GM18526 (cell line): Measurements from ENCODE around the gene ZNF121.

Source experiments
- POLR2A ChIP-seq: IDR thresholded peaks from 3 replicates; pipeline ENCODE4 v1.6.1; 2011; ENCODE audit not compliant: insufficient read length; ENCODE audit errors: extremely low read depth

ZNF121 gene

DNA sequence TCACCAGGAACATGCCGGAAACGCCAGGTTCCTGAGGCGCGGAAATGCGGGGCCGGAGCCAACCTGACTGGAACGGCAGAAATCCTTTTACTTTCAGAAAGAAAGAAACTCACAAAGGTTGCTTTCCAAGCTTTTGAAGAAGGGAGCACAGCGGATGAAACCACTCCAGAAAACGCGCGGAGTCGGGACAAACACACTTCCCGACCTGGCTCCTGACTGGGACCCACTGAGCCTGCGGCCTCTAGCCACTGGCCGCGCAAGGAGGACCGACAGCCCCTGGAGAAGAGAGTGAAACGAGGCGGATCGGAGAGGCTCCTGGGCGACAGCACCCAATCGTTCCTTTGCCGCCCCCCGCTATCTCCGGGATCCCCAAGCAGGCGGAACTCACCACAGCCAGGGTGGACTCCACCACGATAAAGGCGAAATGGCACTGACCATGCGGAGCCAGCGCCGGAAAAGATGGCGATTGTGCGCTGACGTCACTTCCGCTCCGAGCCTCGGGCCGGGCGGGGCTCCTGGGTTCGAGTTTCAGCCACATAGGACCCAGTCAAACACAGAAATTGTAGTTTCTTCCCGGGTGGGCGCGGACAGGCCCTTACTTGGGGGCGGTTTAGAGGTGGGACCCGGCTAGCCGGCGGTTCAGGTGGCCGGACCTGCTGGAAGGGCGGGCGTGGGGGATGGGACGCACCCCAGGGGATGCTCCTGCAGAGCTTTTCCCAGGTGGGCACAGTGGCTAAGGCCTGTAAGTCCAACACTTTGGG is at the start of gene ZNF121:
Gene ZNF121, minus strand, starts transcription at position 432 of the 761 bp plus-strand sequence. CDS start 16,407 bp downstream, outside the sequence.
- peak; percentile 90 for TF ChIP-seq POLR2A

GRCh38 chr19:9627856-9628255 is 43.6 kb upstream of the ZNF121 start:
- no peak for TF ChIP-seq POLR2A

- TF ChIP-seq POLR2A: no peak
These were observed 38.2 kb upstream of the ZNF121 start for GRCh38 chr19:9622531-9622930.

DNA sequence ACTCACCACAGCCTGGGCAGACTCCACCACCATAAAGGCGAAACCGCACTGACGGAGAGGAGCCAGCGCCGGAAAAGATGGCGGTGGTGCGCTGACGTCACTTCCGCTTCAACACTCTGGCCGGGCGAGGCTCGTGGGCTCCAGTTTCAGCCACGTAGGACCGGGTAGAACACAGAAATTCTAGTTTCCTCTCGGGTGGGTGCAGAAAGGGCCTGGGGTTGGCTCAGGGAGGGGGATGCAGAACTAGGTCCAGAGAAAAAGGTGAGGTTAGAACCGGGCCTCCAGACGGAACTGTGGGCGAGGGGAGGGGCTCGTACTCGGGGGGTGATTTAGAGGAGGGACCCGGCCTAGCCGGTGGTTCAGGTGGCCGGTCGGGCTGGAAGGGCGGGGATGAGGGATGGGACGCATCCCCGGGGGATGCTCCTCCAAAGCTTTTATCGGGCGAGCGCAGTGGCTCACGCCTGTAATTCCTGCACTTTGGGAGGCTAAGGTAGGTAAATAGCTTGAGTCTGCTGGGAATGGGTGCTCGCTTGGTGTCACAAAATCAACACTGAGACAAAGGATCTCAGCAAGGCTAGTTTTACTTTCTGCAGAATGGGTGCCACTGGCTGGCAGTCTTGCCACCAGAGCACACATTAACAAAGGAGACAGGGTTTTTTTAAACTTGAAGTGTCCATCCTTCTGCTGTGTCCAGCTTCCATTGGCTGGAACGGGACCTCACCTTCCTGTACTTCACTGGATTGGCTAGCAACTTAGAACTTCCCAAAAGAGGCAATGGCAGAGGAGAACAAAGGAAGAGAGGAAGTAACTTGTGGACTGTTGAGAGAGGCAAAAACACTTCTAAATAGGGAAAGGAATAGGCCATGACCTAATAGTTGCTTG is 37.1 kb upstream of the ZNF121 start, which contains the start of gene ZNF561:
Gene ZNF561, minus strand, starts transcription at position 77 of the 882 bp plus-strand sequence. CDS start 1,776 bp downstream, outside the sequence.
- peak; percentile 72 for TF ChIP-seq POLR2A

- TF ChIP-seq POLR2A: no peak
These were observed 36.5 kb upstream of the ZNF121 start for GRCh38 chr19:9620842-9621155.

GRCh38 chr19:9615844-9616243 is 31.5 kb upstream of the ZNF121 start:
- TF ChIP-seq POLR2A: no peak

GRCh38 chr19:9610484-9611113 is 26.3 kb upstream of the ZNF121 start:
- TF ChIP-seq POLR2A: no peak

GRCh38 chr19:9608912-9609311 is 24.6 kb upstream of the ZNF121 start:
- no peak for TF ChIP-seq POLR2A

DNA sequence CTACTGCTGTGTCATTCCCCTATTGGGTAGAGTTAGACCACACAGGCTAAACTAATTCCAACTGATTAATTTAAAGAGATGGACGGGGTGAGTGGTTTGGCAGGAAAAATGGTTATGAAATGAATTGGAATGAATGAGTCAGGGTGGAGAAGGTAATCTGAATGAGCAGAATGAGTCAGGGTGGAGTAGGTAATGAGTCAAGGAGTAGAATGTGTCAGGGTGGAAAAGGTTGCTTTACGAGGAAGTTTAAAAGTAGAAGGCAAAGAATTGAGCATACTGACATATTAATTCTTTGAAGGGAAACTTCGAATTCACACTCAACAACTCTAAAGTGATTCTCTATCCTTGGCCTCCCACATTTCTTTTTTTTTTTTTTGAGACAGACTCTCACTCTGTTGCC is 12.7 kb upstream of the ZNF121 start:
- TF ChIP-seq POLR2A: no peak

DNA sequence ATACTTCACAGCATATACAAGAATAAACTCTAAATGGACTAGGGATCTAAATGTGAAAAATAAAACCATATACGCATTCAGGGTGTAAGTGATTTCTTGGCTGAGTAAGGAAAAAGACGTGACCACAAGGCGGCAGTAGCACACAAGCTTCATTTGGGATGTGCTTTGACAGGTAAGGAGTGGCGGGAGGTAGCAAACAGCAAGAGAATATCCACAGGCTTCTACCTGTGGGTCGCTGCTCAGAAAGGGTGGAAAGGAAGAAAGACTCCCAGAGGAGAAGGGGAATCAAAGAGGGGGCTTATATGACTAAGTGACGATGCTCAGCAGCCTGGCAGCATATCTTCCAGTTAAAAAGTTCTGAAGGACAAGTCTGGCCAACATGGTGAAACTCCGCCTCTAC is 2.5 kb upstream of the ZNF121 start:
- no peak for TF ChIP-seq POLR2A

- TF ChIP-seq POLR2A: no peak
These were observed 3.6 kb downstream of the ZNF121 start for GRCh38 chr19:9580728-9581127.

DNA sequence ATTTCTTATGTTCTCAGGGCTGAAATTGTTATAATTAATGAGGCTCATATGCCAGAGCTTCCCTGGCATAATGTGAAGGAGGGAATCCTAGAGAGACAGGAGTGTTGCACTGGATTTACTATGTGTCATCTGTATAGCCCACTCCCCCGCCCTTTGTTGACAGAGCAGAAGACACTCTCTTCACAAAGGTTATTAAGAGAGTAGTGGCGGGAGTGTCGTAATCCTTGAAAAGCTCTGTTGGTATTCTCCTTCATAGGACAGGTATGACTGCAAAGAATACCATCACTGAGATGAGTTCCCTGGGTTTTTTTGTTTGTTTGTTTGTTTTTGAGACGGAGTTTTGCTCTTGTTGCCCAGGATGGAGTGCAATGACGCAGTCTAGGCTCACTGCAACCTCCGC is 14.0 kb downstream of the ZNF121 start:
- TF ChIP-seq POLR2A: no peak

DNA sequence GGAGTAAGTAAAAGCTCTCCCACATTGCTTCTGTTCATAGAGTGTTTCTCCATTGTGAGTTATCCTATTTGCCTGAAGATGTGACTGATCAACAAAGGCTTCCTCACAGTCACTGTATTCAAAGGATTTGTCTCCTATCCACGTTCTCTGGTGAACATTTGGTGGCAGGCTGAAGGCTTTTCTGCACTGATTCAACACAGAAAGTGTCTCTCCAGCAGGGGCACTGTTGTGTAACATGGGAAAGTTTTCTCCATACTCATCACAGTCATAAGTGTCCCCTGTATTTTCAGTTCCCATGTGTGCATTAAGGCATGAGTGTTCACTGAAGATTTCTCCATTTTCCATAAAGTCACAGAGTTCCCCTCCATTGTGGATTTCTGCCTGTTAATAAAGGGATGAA is 17.6 kb downstream of the ZNF121 start:
- TF ChIP-seq POLR2A: no peak

GRCh38 chr19:9565900-9566705 is 18.2 kb downstream of the ZNF121 start:
- no peak for TF ChIP-seq POLR2A
